Motor neuron (in vitro differentiated cells): ENCODE measurements around the gene ACSL6. TPM values are rescaled to one million over a fixed set of nuclear protein-coding genes. Genes with fewer than 3 reads are reported as not detected.
A peak's percentile ranks its signal among the peaks of the same experiment; 100 is the strongest.

ENCODE experiments used
- ATAC-seq, 8 experiments: fragments of 200-7000 bp; cut with Tn5 transposase; replicated peaks in 6 of 8; 2 replicates each; pipeline ENCODE4 v1.8.0; 2021; ENCODE audit warnings: mild to moderate bottlenecking in 8 of 8, moderate library complexity in 8 of 8
- H3K27ac ChIP-seq, 2 donors: fragments of 250-450 bp; sonication (Bioruptor Pico); 2 replicates each; pipeline ENCODE4 v1.9.0; 2021; ENCODE audit warnings: antibody characterized with exemption in 2 of 2, mild to moderate bottlenecking in 2 of 2, moderate library complexity in 1 of 2
- H3K4me1 ChIP-seq, 2 donors: fragments of 250-450 bp; sonication (Bioruptor Pico); replicated peaks in 1 of 2; 2 replicates each; pipeline ENCODE4 v1.6.1; 2021; ENCODE audit warnings: antibody characterized with exemption in 2 of 2, mild to moderate bottlenecking in 2 of 2, moderate library complexity in 1 of 2
- H3K4me3 ChIP-seq, 5 donors: fragments of 250-450 bp; sonication (Bioruptor Pico); 2 replicates each; pipeline ENCODE4 v1.9.0; 2021; ENCODE audit warnings: antibody characterized with exemption in 5 of 5, mild to moderate bottlenecking in 5 of 5, moderate library complexity in 4 of 5
- WGBS, 10 experiments: fragments of 450-650 bp; shearing (Covaris generic); methylation state at CpG; one replicate each; pipeline ENCODE4 v1.0.0; 2022; 5-methylcytosine and 5-hydroxymethylcytosine counted together
- in situ Hi-C, 9 experiments: fragments of 400-800 bp; cut with MboI; loops; one replicate each; pipeline ENCODE4 v1.15.0; 2021; ENCODE audit warnings: low sequenced_read_pairs in 9 of 9, low pct_unique_long_range_greater_than_20kb in 2 of 9; ENCODE audit not compliant: unreplicated experiment in 9 of 9
- total RNA-seq, 8 experiments: library from RNA; unstranded; fragments of 300-600 nt; gene quantifications; 2 replicates each; pipeline versions ENCODE4 v1.2.3 to v1.2.4, GENCODE V29; 2022

Gene ACSL6
- total RNA-seq, 8 experiments from 2014 or later: 0.31 to 20.5 (median 8.7) TPM

DNA sequence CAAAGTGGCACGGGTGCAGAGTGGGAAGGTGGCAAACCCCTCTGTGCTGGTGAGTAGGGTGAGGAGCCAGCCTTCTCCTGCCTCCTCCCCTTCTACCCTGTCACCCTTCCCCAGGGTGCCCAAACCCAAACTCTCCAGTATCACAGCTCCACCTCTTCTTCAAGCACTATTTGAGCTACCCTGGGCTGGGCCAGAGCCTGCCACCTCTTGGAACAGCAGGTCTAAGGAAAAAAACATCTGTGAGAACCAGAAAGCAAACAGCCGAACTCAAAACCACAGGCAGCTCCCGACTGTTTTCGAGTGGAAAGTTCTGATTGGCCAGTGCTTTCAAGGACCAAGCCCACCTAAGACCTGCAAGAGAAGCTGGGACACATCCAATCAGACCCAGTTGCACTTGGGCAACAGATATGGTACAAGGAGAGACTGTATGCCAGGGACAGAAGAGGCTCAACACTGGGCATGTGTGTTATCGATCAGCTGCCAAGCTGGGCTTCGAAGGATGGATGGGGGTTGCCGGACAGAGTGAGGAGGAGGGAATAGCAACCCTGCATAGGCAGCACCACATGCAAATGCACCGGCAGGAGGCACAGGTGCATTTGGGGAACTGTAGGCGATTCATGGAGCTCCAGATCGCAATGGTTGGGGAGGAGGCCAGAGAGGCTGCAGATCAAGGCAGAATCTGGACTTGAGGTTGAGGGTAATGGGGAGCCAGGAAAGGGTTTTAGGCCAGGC lies 19.7 kb downstream of the ACSL6 start:
- H3K27ac ChIP-seq: no peak overlapping the region
- ATAC-seq: no peak
- no peak overlapping the region for H3K4me3 ChIP-seq
- 38 to 100% (median 49%) methylated on average over 1 to 9 of the region's 10 CpGs; no CpG with 5 or more reads in 4 of the 10 experiments for WGBS, 10 experiments
- no peaks in the 10 kb centered on the region for H3K4me1 ChIP-seq
- in situ Hi-C loops: no loop called here

DNA sequence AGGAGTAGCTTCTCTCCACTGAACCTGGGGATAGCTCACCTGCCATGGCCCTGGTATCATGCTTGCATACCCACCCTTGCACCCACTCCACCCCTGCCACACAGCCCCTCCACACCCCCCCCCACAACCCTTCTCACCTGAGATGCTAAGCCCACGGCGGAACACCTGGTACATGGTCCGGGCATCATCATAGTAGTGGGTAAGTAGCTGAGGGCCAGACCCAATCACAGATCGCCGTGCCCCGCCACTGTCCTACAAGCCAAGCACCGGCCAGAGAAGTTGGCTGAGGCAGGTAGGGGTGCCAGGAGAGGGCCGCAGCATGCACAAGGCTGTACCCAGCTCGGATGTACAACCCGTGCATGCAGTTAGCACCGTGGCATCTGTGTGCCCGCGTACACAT lies 20.7 kb downstream of the ACSL6 start:
- Histone ChIP-seq H3K4me1 (no peaks in the 10 kb centered on the region), H3K4me3 (no peak overlapping the region), H3K27ac (no peak overlapping the region)
- in situ Hi-C loops: no loop called here
- ATAC-seq: no peak
- WGBS, 10 experiments: 50 to 80% (median 60%) methylated on average over 1 to 2 of the region's 13 CpGs; no CpG with 5 or more reads in 7 of the 10 experiments

DNA sequence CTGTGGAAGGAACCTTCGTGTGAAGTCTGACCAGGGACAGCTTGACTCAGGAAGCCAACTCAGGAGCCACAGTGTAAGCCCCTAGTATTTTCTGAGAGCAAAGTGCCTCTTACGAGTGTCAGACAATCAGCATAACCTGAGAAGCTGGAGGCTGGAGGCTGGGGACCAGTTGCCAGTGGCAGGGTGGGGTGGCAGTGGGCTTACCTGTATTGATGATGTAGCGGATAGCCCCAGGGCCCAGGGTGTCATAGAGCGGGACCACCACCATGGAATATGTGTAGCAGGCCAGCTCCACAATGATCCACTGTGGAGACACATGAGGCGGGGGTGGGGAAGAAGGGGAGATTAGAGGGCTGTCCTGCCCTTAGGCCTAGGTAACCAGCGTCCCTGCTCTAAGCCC lies 22.9 kb downstream of the ACSL6 start:
- in situ Hi-C loops: no loop called here
- Histone ChIP-seq H3K27ac (no peak overlapping the region), H3K4me1 (no peaks in the 10 kb centered on the region), H3K4me3 (no peak overlapping the region)
- no peak for ATAC-seq
- WGBS, 10 experiments: 70 to 83% (median 80%) methylated on average over 2 of the region's 6 CpGs; no CpG with 5 or more reads in 7 of the 10 experiments

DNA sequence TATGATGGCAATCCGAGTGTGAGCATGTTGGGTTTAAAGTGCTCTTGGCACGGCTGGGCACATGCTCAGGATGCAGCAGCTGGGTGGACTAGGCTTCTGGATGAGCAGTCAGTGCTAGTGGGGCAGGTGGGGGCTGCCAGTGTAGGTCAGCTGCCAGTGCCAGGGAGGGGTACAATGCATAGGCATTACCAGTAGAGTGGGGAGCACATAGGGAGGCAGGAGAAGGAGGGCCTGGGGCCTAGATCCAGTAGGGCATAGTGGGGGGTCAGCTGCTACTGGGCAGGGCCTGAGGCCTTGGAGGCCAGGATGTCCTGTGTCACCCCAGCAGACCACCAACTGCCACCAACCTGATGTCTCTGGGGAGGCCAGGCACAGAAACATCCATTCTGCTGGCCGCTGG lies 24.2 kb downstream of the ACSL6 start:
- Histone ChIP-seq H3K4me1 (no peaks in the 10 kb centered on the region), H3K27ac (no peak overlapping the region), H3K4me3 (no peak overlapping the region)
- in situ Hi-C loops: no loop called here
- ATAC-seq: no peak
- WGBS, 10 experiments: 0 to 80% (median 80%) methylated on average over 1 to 2 of the region's 3 CpGs; no CpG with 5 or more reads in 5 of the 10 experiments

DNA sequence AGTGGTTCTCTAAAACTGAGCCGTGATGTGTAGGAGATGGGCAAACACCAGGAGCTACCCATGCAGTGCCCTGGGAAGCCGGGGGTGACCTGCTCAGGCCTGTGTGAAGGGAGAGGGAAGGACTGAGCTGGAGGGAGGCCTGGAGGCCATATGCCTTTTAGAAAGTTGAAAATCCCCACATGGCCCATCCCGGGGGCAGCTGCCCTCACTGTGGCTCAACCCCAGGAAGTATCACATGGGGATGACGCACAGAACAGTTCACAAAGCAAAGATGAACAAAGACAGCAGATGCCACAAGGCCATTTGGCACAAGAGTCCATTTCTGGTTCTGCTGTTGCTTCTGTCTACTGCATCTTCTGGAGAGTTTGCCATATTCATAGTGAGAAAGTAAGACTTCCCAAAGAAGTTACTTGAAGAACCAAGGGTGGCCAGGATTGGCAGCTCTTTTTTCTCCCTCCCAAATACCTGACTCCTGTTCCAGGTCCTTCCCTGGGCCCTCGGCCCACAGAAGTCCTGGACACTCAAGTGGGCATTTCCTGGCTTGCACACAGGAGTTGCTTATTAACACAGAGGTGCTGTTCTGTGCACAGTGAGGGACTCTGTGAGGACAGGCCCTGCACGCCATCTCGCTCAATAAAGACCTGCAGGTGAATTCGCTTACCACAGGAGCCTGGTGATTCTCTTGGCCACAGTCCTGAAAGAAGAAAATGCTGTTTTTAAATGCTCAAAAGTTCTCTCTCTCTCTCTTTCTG lies 25.1 kb downstream of the ACSL6 start:
- WGBS, 10 experiments: 63 to 93% (median 80%) methylated on average over 3 to 5 of the region's 8 CpGs; no CpG with 5 or more reads in 6 of the 10 experiments
- no peak for ATAC-seq
- H3K27ac ChIP-seq: no peak overlapping the region
- no peaks in the 10 kb centered on the region for H3K4me1 ChIP-seq
- in situ Hi-C loops: no loop called here
- no peak overlapping the region for H3K4me3 ChIP-seq

DNA sequence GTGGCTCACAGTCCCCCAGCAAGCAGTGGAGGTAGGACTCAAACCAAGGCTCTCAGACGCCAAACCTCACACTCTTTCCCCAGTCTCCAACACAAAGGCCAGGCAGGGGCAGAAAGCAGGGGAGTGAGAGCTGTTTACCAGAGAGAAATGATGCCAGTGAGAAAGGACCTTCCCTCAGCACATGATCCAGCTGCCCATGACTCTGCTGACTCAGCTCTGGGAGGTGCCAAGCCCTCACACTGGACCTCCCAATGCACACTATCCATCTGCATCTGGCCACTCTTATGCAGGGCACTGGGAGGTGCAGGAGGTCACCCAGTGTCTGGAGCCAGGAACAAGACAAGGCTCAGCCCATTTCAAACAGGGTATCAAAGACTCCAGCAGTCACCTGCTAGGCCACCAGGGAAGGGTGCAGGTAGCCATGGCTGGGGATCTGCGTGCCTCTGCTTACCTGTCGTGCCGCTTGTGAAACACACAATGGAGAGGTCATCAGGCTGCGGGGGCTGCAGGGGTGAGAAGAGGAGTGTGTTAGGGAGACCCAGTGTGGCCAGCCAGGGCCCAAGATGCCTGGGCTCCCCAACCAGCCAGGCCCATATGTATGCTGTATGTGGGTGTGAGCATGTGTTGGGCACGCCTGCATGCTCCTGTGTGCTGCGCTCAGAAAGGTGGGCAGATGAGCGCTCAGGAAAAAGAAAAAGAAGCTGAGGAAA lies 26.3 kb downstream of the ACSL6 start:
- Histone ChIP-seq H3K4me3 (no peak overlapping the region), H3K27ac (no peak overlapping the region), H3K4me1 (no peaks in the 10 kb centered on the region)
- ATAC-seq: peak in 6 of 8 experiments; percentile 33 to 91 (median 76)
- in situ Hi-C loops: no loop called here
- WGBS, 10 experiments: 89 to 100% (median 100%) methylated on average over 2 to 5 of the region's 8 CpGs; no CpG with 5 or more reads in 5 of the 10 experiments

DNA sequence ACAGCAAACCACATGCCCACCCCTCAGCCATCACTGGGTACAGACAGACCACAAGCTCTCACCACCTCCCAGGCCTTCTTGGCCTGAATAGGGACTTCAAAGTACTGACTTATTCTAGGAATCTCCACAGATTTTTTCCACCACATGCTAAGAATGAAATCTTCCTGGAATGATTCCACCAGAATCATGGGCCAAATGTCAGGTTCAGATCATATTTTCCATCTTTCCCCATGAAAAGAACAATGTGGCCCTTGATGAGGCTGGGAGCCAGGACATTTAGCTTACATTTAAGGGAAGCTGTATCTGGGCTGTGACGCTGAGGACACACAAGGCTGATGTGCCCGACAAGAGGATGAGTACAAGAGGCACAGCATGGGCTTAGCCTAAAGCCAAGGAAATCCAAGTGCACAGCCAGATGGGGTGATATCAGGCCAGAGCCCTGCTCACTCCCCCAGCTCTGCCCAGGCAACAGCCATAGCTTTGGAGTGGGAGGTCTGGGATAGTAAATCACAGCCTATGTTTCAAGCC lies 28.1 kb downstream of the ACSL6 start:
- Histone ChIP-seq H3K27ac (no peak overlapping the region), H3K4me1 (no peaks in the 10 kb centered on the region), H3K4me3 (no peak overlapping the region)
- WGBS, 10 experiments: 0 to 100% (median 46%) methylated on average over 1 to 2 of the region's 2 CpGs; no CpG with 5 or more reads in 4 of the 10 experiments
- in situ Hi-C loops: no loop called here
- ATAC-seq: no peak

DNA sequence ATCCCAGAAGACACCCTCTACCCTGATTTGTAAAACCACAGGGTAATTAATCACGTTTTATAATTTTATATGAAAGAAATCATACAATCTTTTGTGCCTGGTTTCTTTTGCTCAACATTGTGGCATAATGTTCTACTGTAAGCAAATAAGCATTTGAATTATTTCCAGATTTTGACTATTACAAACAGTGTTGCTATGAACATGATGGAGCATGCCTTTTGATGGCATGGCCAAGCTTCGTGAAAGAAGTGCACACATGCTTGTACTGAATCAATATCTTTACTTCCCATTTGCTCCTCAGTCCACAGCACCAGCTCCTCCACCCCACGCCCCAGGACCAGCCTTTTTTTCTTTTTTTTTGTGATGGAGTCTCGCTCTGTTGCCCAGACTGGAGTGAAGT lies 29.9 kb downstream of the ACSL6 start:
- Histone ChIP-seq H3K27ac (no peak overlapping the region), H3K4me1 (no peaks in the 10 kb centered on the region), H3K4me3 (no peak overlapping the region)
- in situ Hi-C loops: no loop called here
- ATAC-seq: no peak
- 0 to 100% (median 42%) methylated on average over 1 to 3 of the region's 4 CpGs; no CpG with 5 or more reads in 2 of the 10 experiments for WGBS, 10 experiments

DNA sequence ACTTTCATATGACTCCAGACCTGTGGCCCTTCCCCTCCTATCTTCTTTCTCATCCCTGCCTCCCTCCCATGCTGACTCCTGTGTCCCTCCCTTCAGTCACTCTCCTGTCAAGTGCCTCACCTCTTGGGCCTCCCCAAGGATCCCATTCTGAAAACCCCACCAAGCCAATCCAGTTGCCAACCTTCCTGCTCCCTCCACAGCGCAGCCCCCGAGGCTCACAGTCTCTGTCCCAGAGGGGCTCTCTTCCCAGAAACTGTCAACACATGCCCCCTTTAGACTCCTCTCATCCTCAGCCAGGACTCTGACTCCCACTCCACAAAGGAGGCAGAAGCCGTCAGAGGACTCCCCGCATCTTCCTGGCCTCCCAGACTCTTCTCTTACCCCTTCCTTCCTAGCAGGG lies 30.8 kb downstream of the ACSL6 start:
- H3K27ac ChIP-seq: no peak overlapping the region

DNA sequence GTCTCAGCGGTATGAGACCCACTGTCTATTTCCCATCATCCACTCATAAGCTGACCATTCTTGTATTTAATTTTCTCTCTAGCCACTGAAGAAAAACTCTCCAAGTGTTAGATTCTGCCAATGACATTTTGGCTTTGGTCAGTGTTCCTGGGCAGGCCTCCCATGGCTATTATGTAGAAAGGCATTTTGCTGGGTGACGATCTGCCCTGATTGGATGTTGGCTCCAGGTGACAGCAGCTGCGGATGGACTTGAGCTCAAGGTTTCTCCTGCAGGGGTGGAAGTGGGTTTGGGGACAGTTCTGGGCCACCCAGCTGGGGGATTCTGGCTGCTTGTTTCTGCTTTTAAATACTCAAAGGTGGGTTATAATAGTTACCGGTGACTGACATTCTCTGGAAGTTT lies 31.6 kb downstream of the ACSL6 start:
- in situ Hi-C loops: no loop called here
- WGBS, 10 experiments: 0 to 100% (median 97%) methylated on average over 1 to 4 of the region's 4 CpGs; no CpG with 5 or more reads in 3 of the 10 experiments
- Histone ChIP-seq H3K4me3 (no peak overlapping the region), H3K4me1 (no peaks in the 10 kb centered on the region), H3K27ac (no peak overlapping the region)
- no peak for ATAC-seq

More for the DNA sequence above, 30.8 kb downstream of the ACSL6 start:
- no peak for ATAC-seq
- in situ Hi-C loops: no loop called here
- Histone ChIP-seq H3K4me1 (no peaks in the 10 kb centered on the region), H3K4me3 (no peak overlapping the region)
- 60 to 100% (median 96%) methylated on average over 2 to 4 of the region's 4 CpGs; no CpG with 5 or more reads in 4 of the 10 experiments for WGBS, 10 experiments

DNA sequence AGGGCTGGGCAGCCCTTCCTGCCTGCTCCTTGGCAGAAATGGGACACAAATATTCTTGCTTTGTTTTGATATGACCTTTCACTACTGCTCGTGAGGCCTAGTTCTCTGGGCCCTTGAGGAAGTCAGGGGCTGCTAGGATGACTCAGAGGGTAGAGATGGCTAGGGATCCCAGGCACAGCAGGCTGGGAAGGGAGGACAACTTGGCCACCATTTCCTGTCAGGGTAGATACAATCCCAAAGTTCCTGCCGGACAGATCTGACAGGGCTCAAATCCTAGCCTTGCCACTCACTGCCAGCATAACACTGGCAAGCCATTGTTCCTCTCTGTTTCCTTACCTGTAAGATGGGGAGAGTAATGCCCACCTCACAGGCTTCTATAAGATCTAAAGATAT lies 34.2 kb downstream of the ACSL6 start:
- H3K4me1 ChIP-seq: no peaks in the 10 kb centered on the region
- no peak overlapping the region for H3K4me3 ChIP-seq
- ATAC-seq: no peak
- no peak overlapping the region for H3K27ac ChIP-seq
- in situ Hi-C loops: no loop called here
- 13 to 86% (median 52%) methylated on average over 1 to 2 of the region's 2 CpGs; no CpG with 5 or more reads in 6 of the 10 experiments for WGBS, 10 experiments

DNA sequence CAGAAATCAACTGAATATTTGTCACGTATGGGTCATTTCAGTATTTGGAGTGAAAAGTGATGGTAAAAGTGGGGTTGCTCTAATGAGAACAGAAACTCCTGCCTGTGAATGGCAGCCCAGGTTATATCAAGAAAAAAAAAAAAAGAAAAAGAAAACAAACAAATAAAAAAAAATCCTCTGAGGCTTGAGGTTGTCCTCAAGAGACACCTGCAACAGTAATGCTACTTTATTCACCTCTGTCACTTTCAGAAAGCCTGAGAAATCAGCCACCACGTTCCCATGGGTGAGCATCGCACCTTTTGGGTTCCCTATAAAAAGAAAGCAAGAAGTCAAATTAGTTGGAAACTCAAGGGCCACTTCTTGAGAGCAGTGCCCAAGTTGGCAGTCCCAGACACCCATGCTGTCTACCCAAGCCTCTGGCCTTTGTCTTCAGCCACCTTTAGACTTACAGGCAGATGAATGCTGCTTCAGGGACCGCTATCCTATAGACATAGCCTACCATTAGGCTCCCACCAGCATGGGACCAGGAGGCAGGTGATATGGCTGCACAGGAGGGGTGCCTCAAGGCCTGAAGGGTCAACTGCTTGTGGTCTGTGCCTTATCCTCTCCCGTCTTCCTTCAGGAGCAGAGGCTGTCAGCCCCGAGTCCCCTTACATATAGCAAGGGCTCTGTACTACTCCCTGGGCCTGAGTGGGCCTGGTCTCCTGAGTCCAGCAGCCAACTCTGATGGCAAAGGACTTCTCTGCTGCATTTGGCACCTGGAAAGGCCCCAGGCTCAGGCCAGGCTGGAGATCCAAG lies 34.8 kb downstream of the ACSL6 start:
- ATAC-seq: no peak
- H3K4me3 ChIP-seq: no peak overlapping the region
- 63 to 100% (median 87%) methylated on average over 1 to 5 of the region's 6 CpGs for WGBS, 10 experiments
- in situ Hi-C loops: no loop called here
- no peaks in the 10 kb centered on the region for H3K4me1 ChIP-seq
- no peak overlapping the region for H3K27ac ChIP-seq
